Neutrophil (primary cell): ENCODE results near the gene COL4A3.

Source experiments
- H3K27ac ChIP-seq: fragments of 200-600 bp; sonication (generic); 2 replicates; pipeline ENCODE4 v1.5.1; 2016; ENCODE audit warnings: mild to moderate bottlenecking, moderate library complexity
- H3K27me3 ChIP-seq: fragments of 200-600 bp; sonication (generic); 2 replicates; pipeline ENCODE4 v1.6.0; 2016; ENCODE audit warnings: mild to moderate bottlenecking
- H3K36me3 ChIP-seq: fragments of 200-600 bp; sonication (generic); 2 replicates; pipeline ENCODE4 v1.5.1; 2017
- H3K4me1 ChIP-seq, 2 experiments: fragments of 200-600 bp in 1 of 2; sonication (generic) in 1 of 2; 1 replicate in 1 of 2; 2 replicates in 1 of 2; pipeline versions ENCODE4 v1.5.1 to v1.6.1; 2013 to 2016; ENCODE audit warnings: low read depth in 1 of 2, low read length in 1 of 2, mild to moderate bottlenecking in 1 of 2, moderate library complexity in 1 of 2; ENCODE audit not compliant: control insufficient read depth in 1 of 2, insufficient read depth in 1 of 2
- H3K4me3 ChIP-seq, 2 experiments: fragments of 200-600 bp in 1 of 2; sonication (generic) in 1 of 2; 1 replicate in 1 of 2; 2 replicates in 1 of 2; pipeline ENCODE4 v1.5.1; 2013 to 2016; ENCODE audit warnings: low read depth in 1 of 2, low read length in 1 of 2, mild to moderate bottlenecking in 1 of 2, moderate library complexity in 1 of 2
- H3K9me3 ChIP-seq: fragments of 200-600 bp; sonication (generic); 2 replicates; pipeline ENCODE4 v1.5.1; 2016
- TF ChIP-seq, protein P1 (sequence below): fragments of 200-600 bp; sonication (generic); IDR thresholded peaks from 2 replicates; pipeline ENCODE4 v1.5.1; 2016; ENCODE audit warnings: antibody characterized with exemption

Gene COL4A3

DNA sequence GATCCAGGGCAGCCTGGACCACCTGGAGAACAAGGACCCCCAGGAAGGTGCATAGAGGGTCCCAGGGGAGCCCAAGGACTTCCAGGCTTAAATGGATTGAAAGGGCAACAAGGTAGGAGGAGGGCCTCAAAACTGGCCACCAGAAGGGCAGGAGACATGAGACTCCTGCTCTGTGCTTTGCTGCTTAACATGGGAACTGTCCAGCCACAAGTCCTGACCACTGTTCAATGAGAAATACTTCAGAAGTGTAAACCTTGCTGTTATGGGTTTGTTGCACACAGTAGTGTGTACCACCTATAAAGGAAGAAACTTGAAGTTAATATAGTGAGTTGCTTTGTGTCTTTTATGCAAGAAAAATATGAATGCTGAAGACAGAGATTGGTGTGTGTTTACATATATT is 116.5 kb downstream of the COL4A3 start:
- Histone ChIP-seq H3K4me3 (no peak overlapping the region), H3K36me3 (no peaks in the 10 kb centered on the region), H3K4me1 (no peaks in the 10 kb centered on the region), H3K27me3 (no peaks in the 10 kb centered on the region), H3K27ac (no peak overlapping the region), H3K9me3 (no peaks in the 10 kb centered on the region)
- TF ChIP-seq, protein P1, sequence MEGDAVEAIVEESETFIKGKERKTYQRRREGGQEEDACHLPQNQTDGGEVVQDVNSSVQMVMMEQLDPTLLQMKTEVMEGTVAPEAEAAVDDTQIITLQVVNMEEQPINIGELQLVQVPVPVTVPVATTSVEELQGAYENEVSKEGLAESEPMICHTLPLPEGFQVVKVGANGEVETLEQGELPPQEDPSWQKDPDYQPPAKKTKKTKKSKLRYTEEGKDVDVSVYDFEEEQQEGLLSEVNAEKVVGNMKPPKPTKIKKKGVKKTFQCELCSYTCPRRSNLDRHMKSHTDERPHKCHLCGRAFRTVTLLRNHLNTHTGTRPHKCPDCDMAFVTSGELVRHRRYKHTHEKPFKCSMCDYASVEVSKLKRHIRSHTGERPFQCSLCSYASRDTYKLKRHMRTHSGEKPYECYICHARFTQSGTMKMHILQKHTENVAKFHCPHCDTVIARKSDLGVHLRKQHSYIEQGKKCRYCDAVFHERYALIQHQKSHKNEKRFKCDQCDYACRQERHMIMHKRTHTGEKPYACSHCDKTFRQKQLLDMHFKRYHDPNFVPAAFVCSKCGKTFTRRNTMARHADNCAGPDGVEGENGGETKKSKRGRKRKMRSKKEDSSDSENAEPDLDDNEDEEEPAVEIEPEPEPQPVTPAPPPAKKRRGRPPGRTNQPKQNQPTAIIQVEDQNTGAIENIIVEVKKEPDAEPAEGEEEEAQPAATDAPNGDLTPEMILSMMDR, result no peak

GRCh38 chr2:227285741-227286236 is 121.4 kb downstream of the COL4A3 start:
- Histone ChIP-seq H3K36me3 (no peaks in the 10 kb centered on the region), H3K27ac (no peak overlapping the region), H3K4me1 (no peaks in the 10 kb centered on the region), H3K4me3 (no peak overlapping the region), H3K27me3 (no peaks in the 10 kb centered on the region), H3K9me3 (no peaks in the 10 kb centered on the region)
- TF ChIP-seq, protein P1, result no peak

DNA sequence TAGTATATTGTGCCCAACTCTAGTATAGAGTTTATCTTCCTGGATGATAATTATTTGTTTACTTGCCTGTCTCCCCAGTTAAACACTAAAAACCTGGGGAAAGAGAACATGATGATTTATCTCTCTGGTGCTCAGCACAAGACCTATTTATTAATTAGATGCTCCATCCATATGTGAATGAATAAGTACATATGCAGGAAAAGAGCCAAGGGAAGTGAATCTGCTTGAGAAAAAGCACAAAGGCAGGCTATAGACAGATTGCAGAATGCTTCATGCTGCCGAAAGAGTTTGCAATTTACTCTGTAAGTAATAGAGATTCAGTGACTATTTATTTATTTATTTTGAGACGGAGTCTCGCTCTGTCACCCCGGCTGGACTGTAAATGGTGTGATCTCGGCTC is 123.3 kb downstream of the COL4A3 start:
- H3K4me1 ChIP-seq, result no peaks in the 10 kb centered on the region
- H3K27me3 ChIP-seq, result no peaks in the 10 kb centered on the region
- H3K36me3 ChIP-seq, result no peaks in the 10 kb centered on the region
- TF ChIP-seq, protein P1, result no peak
- no peak overlapping the region for H3K27ac ChIP-seq
- H3K4me3 ChIP-seq, result no peak overlapping the region
- no peaks in the 10 kb centered on the region for H3K9me3 ChIP-seq

GRCh38 chr2:227292314-227292713 is 127.9 kb downstream of the COL4A3 start:
- Histone ChIP-seq H3K27me3 (no peaks in the 10 kb centered on the region), H3K4me3 (no peak overlapping the region), H3K4me1 (no peaks in the 10 kb centered on the region), H3K27ac (no peak overlapping the region), H3K36me3 (no peaks in the 10 kb centered on the region), H3K9me3 (no peaks in the 10 kb centered on the region)
- TF ChIP-seq, protein P1, result no peak

GRCh38 chr2:227293531-227293930 is 129.1 kb downstream of the COL4A3 start:
- H3K4me1 ChIP-seq, result no peaks in the 10 kb centered on the region
- no peak overlapping the region for H3K4me3 ChIP-seq
- H3K27me3 ChIP-seq, result no peaks in the 10 kb centered on the region
- TF ChIP-seq, protein P1, result no peak
- H3K9me3 ChIP-seq, result no peaks in the 10 kb centered on the region
- no peak overlapping the region for H3K27ac ChIP-seq
- H3K36me3 ChIP-seq, result no peaks in the 10 kb centered on the region

DNA sequence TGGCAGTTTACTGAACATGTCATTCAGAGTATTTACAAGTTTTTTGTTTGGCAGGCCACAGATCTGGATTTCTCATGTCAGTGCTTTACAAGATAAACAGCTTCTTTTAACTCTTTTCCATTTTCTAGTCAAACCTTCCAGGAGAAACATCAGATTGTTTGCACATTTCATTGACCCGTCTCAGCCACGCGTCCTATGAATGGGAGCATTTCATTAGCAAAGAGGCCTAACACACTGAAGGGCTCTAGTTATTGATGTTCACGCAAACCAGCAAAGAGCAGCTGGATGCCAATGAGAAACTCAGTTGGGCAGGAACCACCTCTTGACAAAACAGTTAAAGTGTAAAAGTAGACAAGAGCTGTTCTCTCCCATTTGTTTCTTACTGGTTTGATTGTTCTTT is 131.4 kb downstream of the COL4A3 start:
- Histone ChIP-seq H3K27ac (no peak overlapping the region), H3K9me3 (no peaks in the 10 kb centered on the region), H3K27me3 (no peaks in the 10 kb centered on the region), H3K36me3 (no peaks in the 10 kb centered on the region), H3K4me1 (no peaks in the 10 kb centered on the region), H3K4me3 (no peak overlapping the region)
- TF ChIP-seq, protein P1, result no peak
